Activated CD8-positive, alpha-beta memory T cell treated with anti-CD3 and anti-CD28 coated beads for 24 hours (primary cell): ENCODE measurements around the gene CENPVL3.
"Not testable (repeated sequence)": the region's sequence is repeated elsewhere in the genome, so short reads cannot be mapped to it uniquely, and the experiment has no call there.

ENCODE experiments used
- DNase-seq: peaks from one replicate; pipeline ENCODE4 v3.0.0-alpha.2; 2020

The CENPVL3 gene

GRCh38 chrX:51618241-51619155 is at the start of gene CENPVL3:
Gene CENPVL3, minus strand, starts transcription at chrX:51618912. Its CDS starts 39 bp downstream, at chrX:51618873.
- not testable (repeated sequence) for DNase-seq

- DNase-seq = no peak
These were observed 47.3 kb upstream of the CENPVL3 start for GRCh38 chrX:51665981-51666380.

GRCh38 chrX:51643377-51643776 is 24.7 kb upstream of the CENPVL3 start:
- DNase-seq = no peak

- no peak for DNase-seq
These were observed 22.8 kb upstream of the CENPVL3 start for GRCh38 chrX:51641421-51642021.

GRCh38 chrX:51636511-51636910 is 17.8 kb upstream of the CENPVL3 start:
- DNase-seq = not testable (repeated sequence)

- DNase-seq = no peak
These were observed 4.2 kb downstream of the CENPVL3 start for GRCh38 chrX:51614353-51615012.

GRCh38 chrX:51608766-51609165 is 9.9 kb downstream of the CENPVL3 start:
- no peak for DNase-seq

GRCh38 chrX:51608126-51608525 is 10.6 kb downstream of the CENPVL3 start:
- DNase-seq = no peak

GRCh38 chrX:51606446-51606845 is 12.3 kb downstream of the CENPVL3 start:
- no peak for DNase-seq

- DNase-seq = no peak
These were observed 19.8 kb downstream of the CENPVL3 start for GRCh38 chrX:51598899-51599298.

- no peak for DNase-seq
These were observed 46.8 kb downstream of the CENPVL3 start for GRCh38 chrX:51571874-51572273.

GRCh38 chrX:51569561-51569960 is 49.2 kb downstream of the CENPVL3 start:
- DNase-seq = no peak

- DNase-seq = no peak
These were observed 50.1 kb downstream of the CENPVL3 start for GRCh38 chrX:51568586-51568985.
